NOMO-1 treated with dmso at 0.1 percent for 144 hours (cell line): ENCODE measurements around the gene MTA3.
"Not testable (repeated sequence)": the region's sequence is repeated elsewhere in the genome, so short reads cannot be mapped to it uniquely, and the experiment has no call there.

ENCODE experiments used
- DNase-seq: peaks from one replicate; lab custom pipeline; 2025; ENCODE audit not compliant: unreplicated experiment; lab: John Stamatoyannopoulos, UW

The MTA3 gene

DNA sequence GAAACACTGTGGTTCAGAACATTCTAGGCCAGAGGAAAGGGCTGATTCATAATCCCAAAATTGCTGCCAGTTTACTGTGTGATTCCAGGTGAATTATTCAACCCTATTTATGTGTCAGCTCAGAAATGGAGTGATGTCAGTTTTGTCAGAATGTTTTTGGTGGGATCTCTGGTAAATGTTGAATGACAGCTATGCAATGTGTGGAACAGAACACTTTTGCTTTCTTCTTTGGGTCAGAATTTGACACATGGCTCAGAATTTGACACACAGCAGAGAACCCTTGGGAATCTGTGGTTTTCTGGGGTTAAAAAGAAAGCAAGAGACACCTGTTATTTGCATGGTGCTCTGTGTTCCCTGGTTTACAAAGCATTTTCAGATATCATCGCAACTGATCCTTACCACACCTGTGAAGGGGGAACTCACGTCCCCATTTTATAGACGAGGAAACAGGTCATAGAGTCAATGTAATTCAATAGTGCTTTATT lies 1.6 kb upstream of the MTA3 start:
- no peak for DNase-seq

DNA sequence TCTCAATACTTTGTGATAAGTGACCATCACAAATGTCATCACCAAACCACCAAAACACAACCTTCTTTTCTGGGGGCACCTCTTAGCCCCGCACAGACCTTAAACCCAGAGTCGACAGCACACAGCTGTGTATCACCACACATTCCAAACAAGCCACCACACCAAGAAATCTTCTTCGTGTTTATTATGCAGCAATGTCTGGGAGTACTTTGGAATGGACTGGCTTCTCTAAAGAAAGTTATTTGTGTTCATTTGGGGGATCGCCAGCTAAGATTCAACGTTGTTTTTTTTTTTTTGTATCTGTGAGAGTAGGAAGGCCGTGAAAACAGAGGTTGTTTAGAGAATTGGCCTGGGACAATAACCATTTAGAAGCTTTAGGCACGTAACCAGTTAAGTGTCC lies 1.1 kb upstream of the MTA3 start:
- DNase-seq: no peak

DNA sequence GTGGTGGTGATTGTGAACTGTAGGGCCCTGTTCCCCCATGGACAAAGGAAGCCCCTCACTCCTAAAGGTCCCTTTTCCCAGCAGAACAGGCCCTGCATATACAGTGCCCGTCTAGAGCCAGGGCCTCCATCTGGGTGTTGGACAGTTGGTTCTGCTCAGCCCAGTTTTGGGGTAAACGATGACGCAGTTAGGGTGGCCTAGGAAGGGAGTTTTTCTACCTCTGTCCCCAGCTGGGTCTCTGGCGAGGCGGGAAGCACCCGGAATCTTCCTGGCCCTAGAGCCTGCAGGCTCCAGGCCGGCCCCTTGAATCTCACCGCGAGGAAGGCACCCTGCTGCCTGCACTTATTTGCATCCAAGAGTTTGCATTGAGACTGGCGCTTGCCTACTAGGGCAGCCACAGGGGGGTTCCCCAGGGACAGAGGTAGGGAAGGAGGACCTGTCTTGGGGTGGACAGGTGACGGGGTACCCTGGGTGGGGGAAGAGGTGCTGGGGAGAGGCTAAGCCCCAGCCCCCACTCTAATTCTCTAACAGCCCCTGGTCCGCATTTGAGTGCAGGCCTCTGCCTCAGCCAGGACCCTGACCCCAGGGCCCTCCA lies 529 bp upstream of the MTA3 start:
- no peak for DNase-seq

DNA sequence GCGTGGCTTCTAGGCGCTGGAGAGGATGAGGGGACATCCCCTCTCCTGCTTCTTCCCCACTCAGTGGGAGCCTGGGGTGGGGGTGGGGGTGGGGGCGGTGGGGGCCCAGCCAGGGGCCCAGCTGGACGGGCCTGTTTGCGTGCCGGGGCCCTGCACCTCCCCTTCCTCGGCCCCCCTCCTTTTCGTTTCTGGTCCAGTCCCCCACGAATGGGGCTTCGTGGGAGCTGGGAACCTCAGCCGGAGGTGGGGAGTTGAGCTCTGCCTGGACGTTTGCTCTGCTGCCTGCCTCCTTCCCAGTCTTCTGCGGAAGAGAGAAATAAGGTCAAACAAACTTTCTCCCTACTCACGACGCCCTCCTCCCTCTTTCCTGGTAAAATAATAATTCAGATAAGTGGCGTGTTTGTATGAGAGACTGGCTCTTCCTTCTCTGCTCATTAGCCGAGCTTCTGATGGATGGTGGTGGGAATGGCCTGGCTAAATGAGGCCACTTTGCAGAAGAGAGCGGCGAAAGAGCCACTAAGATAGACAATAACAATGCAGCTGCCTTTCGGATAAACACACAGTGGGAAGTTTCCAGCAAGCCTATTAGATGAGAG lies 782 bp downstream of the MTA3 start:
- DNase-seq: no peak

DNA sequence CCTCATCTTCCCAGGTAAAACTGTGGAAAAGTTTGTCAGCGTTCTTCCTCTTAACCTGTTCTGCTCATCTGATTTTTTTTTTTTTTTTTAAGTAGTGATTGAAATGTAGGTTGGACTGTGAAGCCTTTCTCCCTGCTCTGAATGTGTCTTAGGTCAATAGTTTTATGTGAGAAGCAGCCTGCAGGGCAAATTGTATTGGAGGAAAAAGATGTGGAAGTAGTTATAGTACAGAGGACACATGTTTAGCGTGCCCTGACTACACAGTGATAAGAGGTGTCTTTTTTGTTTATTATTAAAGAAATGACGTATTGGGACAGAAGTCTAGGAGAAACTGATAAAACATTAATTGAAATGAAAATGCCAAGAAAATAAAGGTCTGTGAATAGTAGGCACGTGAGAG lies 1.5 kb downstream of the MTA3 start:
- DNase-seq: no peak

DNA sequence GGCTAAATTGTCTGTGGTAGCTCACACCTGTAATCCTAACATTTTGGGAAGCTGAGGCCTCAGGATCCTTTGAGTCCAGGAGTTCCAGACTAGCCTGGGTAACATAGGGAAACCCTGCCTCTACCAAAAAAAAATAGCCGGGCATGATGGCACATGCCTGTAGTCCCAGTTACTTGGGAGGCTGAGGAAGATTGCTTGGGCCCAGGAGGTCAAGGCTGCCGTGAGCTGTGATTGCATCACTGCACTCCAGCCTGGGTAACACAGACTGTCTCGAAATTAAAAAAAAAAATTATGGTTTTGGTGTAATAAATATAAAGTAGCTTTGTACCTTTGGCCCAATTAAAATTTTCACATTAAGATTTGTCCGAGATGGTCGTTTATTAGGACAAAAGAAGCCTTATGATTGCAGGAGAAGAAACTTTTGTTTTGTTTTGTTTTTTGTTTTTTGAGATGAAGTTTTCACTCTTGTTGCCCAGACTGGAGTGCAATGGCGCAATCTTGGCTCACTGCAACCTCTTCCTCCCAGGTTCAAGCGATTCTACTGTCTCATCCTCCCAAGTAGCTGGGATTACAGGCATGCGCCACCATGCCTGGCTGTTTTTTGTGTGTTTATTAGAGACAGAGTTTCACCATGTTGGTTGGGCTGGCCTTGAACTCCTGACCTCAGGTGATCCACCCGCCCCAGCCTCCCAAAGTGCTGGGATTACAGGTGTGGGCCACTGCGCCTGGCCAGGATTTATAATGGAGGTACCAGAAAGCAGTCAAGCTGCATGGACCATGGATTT lies 4.1 kb downstream of the MTA3 start:
- DNase-seq: no peak

DNA sequence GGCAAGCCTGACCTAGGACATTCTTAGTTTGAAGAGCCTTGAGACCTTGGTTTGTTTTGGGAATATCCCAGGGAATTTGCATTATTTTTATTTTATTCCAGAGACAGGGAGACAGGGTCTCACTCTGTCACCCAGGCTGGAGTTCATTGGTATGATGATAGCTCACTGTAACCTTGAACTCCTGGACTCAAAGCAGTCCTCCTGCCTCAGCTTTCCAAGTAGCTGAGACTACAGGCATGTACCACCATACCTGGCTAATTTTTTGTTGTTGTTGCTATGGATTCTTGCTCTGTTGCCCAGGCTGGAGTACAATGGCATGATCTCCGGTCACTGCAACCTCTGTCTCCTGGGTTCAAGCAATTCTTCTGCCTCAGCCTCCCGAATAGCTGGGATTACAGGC lies 4.8 kb downstream of the MTA3 start:
- DNase-seq: no peak

DNA sequence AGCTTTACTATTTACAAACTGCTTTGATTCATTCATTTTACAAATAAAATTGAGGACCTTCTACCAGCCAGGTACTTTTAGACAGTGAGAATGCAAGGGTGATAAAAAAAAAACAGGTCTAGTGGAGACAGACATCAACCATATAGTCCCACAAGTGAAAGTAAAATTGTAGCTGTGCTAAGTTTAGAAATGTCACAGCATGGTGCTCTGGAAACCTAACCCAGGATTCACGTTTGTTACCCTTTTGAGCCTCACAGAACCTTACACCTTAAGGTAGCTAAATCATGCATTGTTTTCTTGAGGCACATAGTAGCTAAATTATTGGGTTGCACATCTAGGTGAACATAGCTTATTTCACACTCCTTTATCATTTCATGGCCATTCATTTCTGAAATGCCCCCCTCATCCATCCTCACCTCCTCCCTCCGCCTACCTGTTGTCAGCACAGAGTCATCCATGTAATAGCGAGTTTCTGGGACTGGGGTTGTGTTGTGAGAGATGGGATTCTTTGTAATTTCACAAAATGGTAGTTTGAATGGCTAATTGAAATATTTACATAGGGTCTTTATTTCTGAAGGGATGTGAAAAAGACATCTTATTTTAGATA lies 7.1 kb downstream of the MTA3 start:
- no peak for DNase-seq

DNA sequence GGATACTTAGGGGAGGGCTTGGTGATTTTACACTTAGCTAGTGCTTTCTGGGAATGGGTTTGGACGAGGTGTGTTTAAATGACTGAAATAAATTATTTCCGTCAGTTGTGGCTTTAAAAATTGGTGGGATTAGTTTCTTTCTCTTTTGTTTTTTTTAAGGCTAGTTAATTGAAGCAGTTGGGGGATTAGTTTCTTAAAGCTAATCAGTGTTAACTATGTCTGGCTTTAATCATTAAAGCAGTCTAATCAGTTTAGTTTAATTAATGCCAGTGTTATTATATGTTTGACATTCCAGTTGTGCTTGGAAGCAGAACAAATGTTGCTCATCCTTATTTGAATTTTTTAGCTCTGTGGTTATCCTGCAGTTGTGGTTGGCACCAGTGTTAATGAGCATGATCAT lies 10.2 kb downstream of the MTA3 start:
- no peak for DNase-seq

DNA sequence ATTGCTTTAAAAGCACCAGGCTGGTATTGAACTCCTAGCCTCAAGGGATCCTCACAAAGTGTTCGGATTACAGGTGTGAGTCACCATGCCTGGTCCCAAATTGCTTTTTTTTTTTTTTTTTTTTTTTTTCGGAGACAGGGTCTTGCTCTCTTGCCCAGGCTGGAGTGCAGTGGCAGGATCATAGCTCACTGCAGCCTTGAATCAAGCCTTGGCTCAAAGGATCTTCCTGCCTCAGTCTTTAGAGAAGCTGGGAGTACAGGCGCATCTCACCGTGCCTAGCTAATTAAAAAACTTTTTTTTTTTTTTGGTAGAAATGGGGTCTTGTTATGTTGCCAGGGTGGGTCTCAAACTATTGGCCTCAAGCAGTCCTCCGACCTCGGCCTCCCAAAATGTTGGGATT lies 12.8 kb downstream of the MTA3 start:
- DNase-seq: no peak

DNA sequence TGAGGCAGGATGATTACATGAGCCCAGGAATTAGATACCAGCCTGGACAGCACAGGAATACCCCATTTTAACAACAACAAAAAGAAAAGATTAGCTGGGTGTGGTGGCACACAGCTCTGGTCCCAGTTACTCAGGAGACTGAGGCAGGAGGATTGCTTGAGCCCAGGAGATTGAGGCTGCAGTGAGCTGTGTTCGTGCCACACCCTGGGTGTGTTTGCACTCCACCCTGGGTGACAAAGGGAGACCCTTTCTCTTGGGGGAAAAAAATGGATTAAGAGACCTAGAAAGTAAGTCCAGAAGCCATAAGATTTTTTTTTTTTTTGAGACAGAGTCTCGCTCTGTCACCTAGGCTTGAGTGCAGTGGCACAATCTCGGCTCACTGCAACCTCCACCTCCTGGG lies 16.2 kb downstream of the MTA3 start:
- DNase-seq: not testable (repeated sequence)

DNA sequence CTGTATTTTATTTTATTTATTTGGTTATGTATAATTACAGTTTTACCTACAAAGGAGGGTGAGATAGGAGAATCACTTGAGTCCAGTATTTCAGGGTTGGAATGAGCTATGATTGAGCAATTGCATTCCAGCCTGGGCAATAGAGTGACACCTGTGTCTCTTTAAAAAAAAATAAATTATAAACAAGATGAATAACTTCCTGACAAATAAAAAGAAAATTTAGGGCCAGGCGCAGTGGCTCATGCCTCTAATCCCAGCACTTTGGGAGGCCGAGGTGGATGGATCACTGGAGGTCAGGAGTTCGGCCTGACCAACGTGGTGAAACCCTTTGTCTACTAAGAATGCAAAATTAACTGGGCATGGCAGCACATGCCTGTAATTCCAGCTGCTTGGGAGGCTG lies 17.3 kb downstream of the MTA3 start:
- DNase-seq: no peak

DNA sequence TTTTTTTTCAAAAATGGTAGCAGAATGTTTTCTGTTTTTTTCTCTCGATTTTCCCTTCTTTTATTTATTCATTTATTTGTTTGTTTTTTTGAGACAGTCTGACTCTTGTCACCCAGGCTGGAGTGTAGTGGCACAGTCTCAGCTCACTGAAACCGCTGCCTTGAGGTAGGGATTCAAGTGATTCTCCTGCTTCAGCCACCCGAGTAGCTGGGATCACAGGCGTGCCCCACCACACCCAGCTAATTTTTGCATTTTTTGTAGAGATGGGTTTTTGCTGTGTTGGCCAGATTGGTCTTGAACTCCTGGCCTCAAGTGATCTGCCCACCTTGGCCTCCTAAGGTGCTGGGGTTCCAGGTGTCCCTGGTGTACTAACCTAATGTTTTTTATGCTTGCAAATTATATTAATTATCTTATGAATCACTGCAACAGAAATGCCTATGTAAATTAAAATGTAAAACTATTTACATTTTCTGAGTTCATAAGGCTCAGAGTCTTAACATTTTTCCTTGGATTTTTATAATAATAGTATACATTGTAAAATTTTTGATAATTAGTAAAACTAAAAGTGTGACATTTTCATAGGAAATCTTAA lies 19.2 kb downstream of the MTA3 start:
- no peak for DNase-seq

DNA sequence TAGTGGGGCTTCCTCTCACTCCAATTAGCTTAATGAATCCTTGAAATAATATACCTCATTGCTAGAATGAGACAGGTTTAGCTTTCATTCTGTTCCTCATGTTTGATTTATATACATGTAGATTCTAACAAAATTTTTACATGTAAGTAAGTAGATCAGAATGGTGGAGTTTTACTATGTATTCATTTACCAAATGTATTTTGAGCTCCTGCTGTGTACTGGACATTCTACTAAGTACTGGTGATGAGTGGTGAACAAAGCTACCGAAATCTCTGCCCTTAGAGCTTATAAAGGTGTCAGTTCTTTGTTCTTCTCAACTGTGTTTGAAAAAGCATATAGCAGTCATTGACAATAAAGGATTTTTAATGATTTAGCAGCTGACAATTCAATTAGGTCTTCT lies 19.7 kb downstream of the MTA3 start:
- no peak for DNase-seq

DNA sequence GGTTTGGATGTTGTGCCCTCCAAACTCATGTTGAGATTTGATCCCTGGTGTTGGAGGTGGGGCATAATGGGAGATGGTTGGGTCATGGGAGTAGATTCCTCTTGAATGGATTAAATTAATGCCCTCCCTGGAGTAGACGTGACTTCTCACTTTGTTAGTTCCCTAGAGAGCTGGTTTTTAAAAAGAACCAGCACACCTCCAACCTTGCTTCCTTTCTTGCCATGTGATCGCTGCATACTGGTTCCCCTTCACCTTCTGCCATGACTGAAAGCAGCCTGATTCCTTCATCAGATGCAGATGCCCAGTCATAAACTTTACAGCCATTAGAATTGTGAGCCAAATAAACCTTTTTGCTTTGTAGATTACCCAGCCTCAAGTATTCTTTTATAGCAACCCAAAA lies 21.7 kb downstream of the MTA3 start:
- no peak for DNase-seq

DNA sequence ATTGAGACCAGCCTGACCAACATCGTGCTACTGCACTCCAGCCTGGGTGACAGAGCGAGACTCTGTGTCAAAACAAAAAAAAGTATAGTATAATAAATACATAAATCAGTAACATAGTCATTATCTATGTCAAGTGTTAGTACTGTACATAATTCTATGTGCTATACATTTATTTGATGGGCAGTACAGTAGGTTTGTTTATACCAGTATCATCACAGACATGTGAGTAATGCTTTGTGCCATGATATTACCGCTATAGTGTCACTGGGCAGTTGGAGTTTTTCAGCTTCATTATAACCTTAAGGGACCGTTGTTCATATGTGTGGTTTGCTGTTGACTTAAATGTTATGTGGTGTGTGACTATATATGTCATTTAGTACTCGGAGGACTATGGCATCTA lies 24.9 kb downstream of the MTA3 start:
- no peak for DNase-seq

DNA sequence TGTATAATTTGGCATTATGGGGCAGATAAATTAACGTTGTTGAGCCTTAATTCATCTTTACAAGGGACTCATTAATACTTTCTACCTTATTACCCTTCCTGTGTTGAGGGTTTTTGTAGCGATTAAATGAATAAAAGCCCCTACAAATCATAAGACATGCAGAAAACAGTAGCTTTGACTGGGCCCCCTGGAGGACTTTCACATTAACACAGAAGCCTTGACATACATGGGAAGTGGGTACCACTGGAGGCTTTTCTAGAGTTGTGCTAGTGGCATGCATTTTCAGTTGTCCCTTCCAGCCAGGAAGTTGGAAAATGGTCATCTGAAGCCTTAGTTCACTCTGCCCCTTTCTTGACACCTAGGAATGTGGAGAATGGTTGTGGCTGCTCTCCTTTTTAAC lies 30.2 kb downstream of the MTA3 start:
- no peak for DNase-seq

DNA sequence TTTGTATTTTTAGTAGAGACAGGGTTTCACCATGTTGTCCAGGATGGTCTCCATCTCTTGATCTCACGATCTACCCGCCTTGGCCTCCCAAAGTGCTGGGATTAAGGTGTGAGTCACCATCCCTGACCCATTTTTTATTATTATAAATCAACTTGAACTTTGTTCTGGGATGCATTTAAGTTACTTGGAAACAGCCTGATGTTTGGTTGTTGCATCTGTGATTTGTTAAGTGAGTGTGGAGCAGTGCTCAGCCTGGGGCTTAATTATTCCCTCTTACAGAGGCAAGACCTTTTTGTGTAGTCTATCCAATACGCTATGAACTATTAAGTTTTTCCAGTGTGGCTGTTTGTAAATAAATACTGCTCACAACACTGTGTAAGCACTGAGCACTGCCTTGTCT lies 32.6 kb downstream of the MTA3 start:
- DNase-seq: no peak

DNA sequence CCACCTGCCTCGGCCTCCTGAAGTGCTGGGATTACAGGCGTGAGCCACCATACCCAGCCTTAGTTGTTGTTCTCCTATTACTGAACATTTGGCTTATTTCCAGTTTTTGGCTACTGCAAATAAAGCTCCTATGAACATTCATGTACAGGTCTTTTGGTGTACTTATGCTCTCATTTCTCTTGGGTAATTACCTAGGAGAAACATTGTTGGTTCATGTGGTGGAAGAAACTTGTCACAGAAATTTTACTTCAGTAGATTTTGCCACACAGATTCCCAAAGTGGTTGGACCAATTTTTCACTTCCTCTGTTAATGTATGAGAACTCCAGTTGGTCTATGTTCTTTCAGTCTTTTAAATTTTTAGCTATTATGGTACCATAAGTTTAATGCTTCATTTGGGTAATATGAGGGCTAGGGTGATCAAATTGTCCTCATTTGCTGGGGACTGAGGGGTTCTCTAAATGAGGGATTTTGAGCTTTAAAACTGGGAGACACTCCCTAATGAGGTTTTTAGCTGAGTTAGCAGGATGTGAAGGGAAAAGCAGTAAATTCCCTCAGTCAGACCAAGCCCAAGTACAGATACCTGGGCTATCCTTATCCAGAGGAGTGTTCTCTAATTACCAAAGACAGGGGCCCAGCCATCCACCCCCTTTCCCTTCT lies 33.9 kb downstream of the MTA3 start:
- no peak for DNase-seq

DNA sequence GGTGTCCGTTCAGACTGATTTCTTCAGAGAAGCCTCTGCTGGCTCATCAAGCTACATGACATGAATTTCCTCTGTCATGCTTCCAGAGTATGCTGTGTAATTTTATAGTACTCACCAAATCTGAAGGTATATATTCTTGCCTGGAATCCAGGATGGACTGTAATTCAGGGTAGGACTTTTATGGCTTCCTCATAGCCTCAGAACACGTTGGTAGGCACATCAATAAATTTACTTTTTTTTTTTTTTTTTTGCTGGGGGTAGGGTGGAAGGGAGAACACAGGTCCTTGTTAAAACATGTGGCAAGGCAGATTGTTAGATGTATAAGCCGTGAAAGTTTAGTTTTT lies 34.4 kb downstream of the MTA3 start:
- no peak for DNase-seq

DNA sequence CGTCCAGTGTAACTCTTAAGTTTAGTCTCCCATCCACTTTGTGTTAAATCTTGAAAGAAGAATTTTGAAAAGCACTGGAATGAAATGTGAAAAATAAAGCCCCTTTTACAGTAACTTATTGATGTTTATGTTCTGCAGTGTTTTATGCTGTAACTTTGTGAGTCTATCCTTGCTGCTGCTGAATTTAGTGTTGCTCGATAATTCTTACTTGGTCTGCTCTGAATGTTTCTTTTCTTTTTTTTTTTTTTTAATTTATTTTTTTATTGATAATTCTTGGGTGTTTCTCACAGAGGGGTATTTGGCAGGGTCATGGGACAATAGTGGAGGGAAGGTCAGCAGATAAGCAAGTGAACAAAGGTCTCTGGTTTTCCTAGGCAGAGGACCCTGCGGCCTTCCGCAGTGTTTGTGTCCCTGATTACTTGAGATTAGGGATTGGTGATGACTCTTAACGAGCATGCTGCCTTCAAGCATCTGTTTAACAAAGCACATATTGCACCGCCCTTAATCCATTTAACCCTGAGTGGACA lies 36.0 kb downstream of the MTA3 start:
- DNase-seq: not testable (repeated sequence)
